ENCODE measurements around the gene RRP1.

DNA sequence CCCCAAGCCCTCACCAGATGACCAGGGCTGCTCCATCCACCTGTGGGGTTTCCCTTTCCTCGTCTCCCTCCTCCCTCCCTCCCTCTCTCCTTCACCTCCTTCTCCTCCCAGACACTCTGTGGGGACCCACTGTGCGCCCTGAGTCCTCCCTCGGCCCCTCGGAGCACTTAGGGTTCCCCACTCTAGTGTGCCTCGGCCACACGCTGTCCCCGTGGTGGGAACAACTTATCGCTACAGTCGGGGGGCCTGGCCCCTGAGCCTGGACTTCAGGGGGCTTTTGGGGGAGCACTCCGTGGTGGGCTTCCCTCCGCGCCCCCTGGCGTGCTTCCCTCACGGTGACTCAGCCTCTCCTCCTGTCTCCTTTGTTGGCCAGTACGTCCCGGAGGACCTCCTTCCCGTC lies 40.8 kb upstream of the RRP1 start:
- TF ChIP-seq, protein P1, sequence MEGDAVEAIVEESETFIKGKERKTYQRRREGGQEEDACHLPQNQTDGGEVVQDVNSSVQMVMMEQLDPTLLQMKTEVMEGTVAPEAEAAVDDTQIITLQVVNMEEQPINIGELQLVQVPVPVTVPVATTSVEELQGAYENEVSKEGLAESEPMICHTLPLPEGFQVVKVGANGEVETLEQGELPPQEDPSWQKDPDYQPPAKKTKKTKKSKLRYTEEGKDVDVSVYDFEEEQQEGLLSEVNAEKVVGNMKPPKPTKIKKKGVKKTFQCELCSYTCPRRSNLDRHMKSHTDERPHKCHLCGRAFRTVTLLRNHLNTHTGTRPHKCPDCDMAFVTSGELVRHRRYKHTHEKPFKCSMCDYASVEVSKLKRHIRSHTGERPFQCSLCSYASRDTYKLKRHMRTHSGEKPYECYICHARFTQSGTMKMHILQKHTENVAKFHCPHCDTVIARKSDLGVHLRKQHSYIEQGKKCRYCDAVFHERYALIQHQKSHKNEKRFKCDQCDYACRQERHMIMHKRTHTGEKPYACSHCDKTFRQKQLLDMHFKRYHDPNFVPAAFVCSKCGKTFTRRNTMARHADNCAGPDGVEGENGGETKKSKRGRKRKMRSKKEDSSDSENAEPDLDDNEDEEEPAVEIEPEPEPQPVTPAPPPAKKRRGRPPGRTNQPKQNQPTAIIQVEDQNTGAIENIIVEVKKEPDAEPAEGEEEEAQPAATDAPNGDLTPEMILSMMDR (IDR thresholded peaks at IDR 0.05) = no peak
- no peak for TF ChIP-seq POLR2A (IDR thresholded peaks at IDR 0.05)
- TF ChIP-seq POLR2AphosphoS5 (IDR thresholded peaks at IDR 0.05; ENCODE audit: insufficient read depth in 1 of 2, low read depth in 1 of 2) = no peak

Data from vagina (tissue), 2 donors.